HG03575 (cell line): ENCODE results near the gene CLEC1B.
"Not testable (repeated sequence)": the region's sequence is repeated elsewhere in the genome, so short reads cannot be mapped to it uniquely, and the experiment has no call there.

Source experiments
- ATAC-seq: cut with Tn5 transposase; IDR thresholded peaks from one replicate; pipeline ENCODE4 v1.9.1; 2021; ENCODE audit not compliant: unreplicated experiment, insufficient number of reproducible peaks, low FRiP score; ENCODE audit errors: extremely low read depth

CLEC1B gene

GRCh38 chr12:9999016-9999415 is at the start of gene CLEC1B:
Gene CLEC1B (minus strand): TSS chr12:9999121. CDS start chr12:9999100, 21 bp downstream.
- no peak for ATAC-seq

GRCh38 chr12:10048526-10048925 is 49.6 kb upstream of the CLEC1B start:
- no peak for ATAC-seq

- no peak for ATAC-seq
Measured at GRCh38 chr12:10042167-10042566, 43.2 kb upstream of the CLEC1B start.

GRCh38 chr12:10033783-10034545 is 35.0 kb upstream of the CLEC1B start:
- no peak for ATAC-seq

GRCh38 chr12:10031771-10032175 is 32.9 kb upstream of the CLEC1B start:
- no peak for ATAC-seq

- ATAC-seq, result no peak
Measured at GRCh38 chr12:10031321-10031720, 32.4 kb upstream of the CLEC1B start.

- ATAC-seq, result no peak
Measured at GRCh38 chr12:10030446-10030845, 31.5 kb upstream of the CLEC1B start, which contains the start of gene CLEC9A. Gene CLEC9A (plus strand): TSS chr12:10030682. CDS start chr12:10052688, 22,006 bp downstream.

- no peak for ATAC-seq
Measured at GRCh38 chr12:10027721-10028120, 28.8 kb upstream of the CLEC1B start.

GRCh38 chr12:10027311-10027710 is 28.4 kb upstream of the CLEC1B start:
- no peak for ATAC-seq

GRCh38 chr12:10026666-10027065 is 27.7 kb upstream of the CLEC1B start:
- not testable (repeated sequence) for ATAC-seq

GRCh38 chr12:10025236-10025635 is 26.3 kb upstream of the CLEC1B start:
- ATAC-seq, result no peak

- ATAC-seq, result no peak
Measured at GRCh38 chr12:10021342-10021741, 22.4 kb upstream of the CLEC1B start.

GRCh38 chr12:10018386-10018785 is 19.5 kb upstream of the CLEC1B start:
- ATAC-seq, result no peak

GRCh38 chr12:10016881-10017280 is 18.0 kb upstream of the CLEC1B start:
- ATAC-seq, result no peak

GRCh38 chr12:10015450-10015849 is 16.5 kb upstream of the CLEC1B start:
- no peak for ATAC-seq

GRCh38 chr12:10012630-10013330 is 13.9 kb upstream of the CLEC1B start:
- no peak for ATAC-seq

- ATAC-seq, result no peak
Measured at GRCh38 chr12:10001171-10001776, 2.4 kb upstream of the CLEC1B start.

- ATAC-seq, result no peak
Measured at GRCh38 chr12:9992296-9992695, 6.6 kb downstream of the CLEC1B start.

- ATAC-seq, result no peak
Measured at GRCh38 chr12:9991876-9992275, 7.0 kb downstream of the CLEC1B start.

- no peak for ATAC-seq
Measured at GRCh38 chr12:9980126-9980525, 18.8 kb downstream of the CLEC1B start.
